ENCODE data around the gene MCTP2. TPM values are rescaled to one million over a fixed set of nuclear protein-coding genes. Genes with fewer than 3 reads are reported as not detected.

The MCTP2 gene
- total and polyA plus RNA-seq, 2 of the 13 experiments (the other 11 are each of a cell fraction or from before 2014, with no cell fraction given) = 5.1 to 8.6 TPM

DNA sequence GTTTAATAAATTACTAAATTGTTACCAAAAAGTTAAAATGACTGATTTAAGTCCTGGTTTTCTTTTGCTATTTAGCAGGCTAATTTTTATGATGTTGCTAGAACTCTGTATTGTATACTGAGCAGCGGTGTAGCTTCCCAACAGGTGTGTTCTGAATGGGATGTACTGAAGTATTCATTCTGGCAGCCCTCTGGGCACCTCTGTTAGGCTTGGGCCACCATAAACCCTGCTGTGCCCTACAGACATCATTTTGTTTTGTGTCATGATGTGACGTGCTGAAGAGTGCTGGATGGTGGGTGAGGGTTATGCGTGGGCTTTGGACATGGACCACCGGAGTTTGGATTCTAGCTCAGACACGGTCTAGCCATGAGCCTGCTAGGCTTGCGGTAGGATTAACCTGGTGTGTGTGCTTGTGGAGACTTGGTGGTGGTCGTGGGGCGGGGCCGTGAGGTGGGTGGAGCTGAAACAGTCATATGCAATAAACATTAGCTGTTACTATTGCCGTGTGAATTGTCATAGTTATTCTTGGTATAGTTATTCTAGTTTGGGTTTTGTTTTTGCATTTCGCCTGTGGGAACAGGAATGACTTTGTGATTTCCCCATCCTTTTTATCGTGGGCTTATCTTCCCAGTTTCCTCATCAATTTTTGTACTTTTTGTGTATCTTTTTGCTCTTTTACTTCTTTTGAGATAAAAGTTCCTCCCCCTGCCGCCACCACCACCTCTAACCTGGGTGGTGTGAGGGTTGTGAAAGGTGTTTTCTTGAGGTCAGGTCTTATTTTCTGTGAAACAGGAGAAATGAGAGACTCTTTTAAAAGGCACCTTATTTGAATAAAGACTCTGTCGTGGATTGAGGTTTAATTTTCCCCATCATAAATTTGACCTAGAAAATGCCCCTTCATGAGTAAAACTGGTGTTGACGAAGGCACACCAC is 93.7 kb downstream of the MCTP2 start (continued):
- no peak for TF ChIP-seq AGO1 (IDR thresholded peaks at IDR 0.05; ENCODE audit: low read depth, low read length, poor library complexity, severe bottlenecking)
- no peak for TF ChIP-seq SP1 (IDR thresholded peaks at IDR 0.05)
- no peak for TF ChIP-seq SP1 (CRISPR knock-in tag; IDR thresholded peaks at IDR 0.05)
- TF ChIP-seq ISX (CRISPR knock-in tag; conservative IDR thresholded peaks at IDR 0.05) = no peak
- TF ChIP-seq NCOA1 (CRISPR knock-in tag; IDR thresholded peaks at IDR 0.05) = no peak

DNA sequence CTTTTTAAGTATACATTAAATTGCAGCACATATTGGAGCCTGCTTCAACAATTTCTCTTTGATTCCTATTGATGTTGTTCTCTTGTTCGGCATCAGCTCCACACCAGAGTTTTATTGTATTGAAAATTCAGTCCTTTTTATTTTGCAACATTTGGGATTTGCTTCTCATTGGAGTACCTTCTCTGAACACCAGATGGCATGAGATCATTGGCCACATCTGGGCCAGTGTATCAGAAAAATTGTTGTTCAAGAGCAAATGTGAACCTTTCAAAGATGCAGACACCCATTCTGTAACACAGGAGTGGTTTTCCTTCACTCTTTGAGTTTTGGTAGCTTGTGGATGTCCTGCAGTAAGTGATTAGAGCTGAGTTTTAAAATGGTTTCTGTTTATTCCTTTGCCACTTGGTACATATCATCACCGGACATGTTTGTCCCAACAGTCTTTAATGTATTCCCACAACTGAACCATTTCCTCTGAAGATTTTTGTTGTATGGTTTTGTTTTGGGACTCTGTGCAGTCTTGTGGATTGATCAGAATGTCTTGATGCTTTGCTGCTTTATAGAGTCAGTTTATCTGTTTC is 96.1 kb downstream of the MCTP2 start:
- in situ Hi-C loops (cut with HindIII; ENCODE audit: extremely low pct_ligation_motif_present, low pct_unique_long_range_greater_than_20kb) (no loop called here), intact Hi-C loops (cut with micrococcal nuclease; ENCODE audit: unreplicated experiment) (loop anchor here (1.0 kb wide), 2 partner anchors 10 to 140 kb away; no protein-coding TSS in a partner anchor)
- BruUV-seq (replicated peaks) = no TSS peak
- peak; percentile 29 for DNase-seq (ENCODE audit: low spot score)
- H3K4me1 ChIP-seq (ENCODE audit: insufficient read depth, low read length) = no peaks in the 10 kb centered on the region; the same call in 1 of the 2 replicates
- 51% methylated on average over 2 of the region's 2 CpGs for WGBS (ENCODE audit: low lambda C conversion rate)
- H3K36me3 ChIP-seq (replicated peaks in 1 of 2; ENCODE audit: control insufficient read depth in 1 of 2, insufficient read depth in 2 of 2, low read length in 2 of 2) = no peaks in the 10 kb centered on the region
- H2AFZ ChIP-seq (ENCODE audit: low read length) = no peak overlapping the region
- H3K9me3 ChIP-seq (ENCODE audit: low read length) = no peaks in the 10 kb centered on the region
- no peaks in the 10 kb centered on the region for H4K20me1 ChIP-seq (ENCODE audit: insufficient read depth, low read length)
- ChIA-PET CTCF (ENCODE audit: low intra/inter-chr PET ratio, low total read pairs) (interaction anchor here (0.7 kb wide), 1 partner anchor 163 kb away, joined by 3 read pairs; no protein-coding TSS in a partner anchor), POLR2A (no interaction called here)
- H3K27me3 ChIP-seq (ENCODE audit: control insufficient read depth in 1 of 2, insufficient read depth in 2 of 2, low read length in 2 of 2) = no peaks in the 10 kb centered on the region
- H3K4me2 ChIP-seq (ENCODE audit: low read depth, low read length) = no peak overlapping the region
- no peak overlapping the region for H3K4me3 ChIP-seq (replicated peaks in 1 of 3; ENCODE audit: insufficient read depth in 1 of 3, low read depth in 2 of 3, low read length in 3 of 3)
- TF ChIP-seq, protein P1, sequence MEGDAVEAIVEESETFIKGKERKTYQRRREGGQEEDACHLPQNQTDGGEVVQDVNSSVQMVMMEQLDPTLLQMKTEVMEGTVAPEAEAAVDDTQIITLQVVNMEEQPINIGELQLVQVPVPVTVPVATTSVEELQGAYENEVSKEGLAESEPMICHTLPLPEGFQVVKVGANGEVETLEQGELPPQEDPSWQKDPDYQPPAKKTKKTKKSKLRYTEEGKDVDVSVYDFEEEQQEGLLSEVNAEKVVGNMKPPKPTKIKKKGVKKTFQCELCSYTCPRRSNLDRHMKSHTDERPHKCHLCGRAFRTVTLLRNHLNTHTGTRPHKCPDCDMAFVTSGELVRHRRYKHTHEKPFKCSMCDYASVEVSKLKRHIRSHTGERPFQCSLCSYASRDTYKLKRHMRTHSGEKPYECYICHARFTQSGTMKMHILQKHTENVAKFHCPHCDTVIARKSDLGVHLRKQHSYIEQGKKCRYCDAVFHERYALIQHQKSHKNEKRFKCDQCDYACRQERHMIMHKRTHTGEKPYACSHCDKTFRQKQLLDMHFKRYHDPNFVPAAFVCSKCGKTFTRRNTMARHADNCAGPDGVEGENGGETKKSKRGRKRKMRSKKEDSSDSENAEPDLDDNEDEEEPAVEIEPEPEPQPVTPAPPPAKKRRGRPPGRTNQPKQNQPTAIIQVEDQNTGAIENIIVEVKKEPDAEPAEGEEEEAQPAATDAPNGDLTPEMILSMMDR (CRISPR knock-in tag; IDR thresholded peaks at IDR 0.05) = peak; percentile 62
- TF ChIP-seq HMGA1 (CRISPR knock-in tag; conservative IDR thresholded peaks at IDR 0.05) (no peak), POGZ (CRISPR knock-in tag; IDR thresholded peaks at IDR 0.05) (no peak), RAD21 (CRISPR knock-in tag; IDR thresholded peaks at IDR 0.05) (peak; percentile 24; the same call in 1 of the 2 replicates), SMC3 (IDR thresholded peaks at IDR 0.05; ENCODE audit: low read length) (peak; percentile 76), STAG1 (CRISPR knock-in tag; IDR thresholded peaks at IDR 0.05) (peak; percentile 54)
- no peak overlapping the region for H3K27ac ChIP-seq (ENCODE audit: extremely low read length, insufficient read depth, low read length)
- no peaks in the 10 kb centered on the region for H3K79me2 ChIP-seq (ENCODE audit: insufficient read depth, low read length)
- ATAC-seq = peak; percentile 70
- H3K9ac ChIP-seq (ENCODE audit: insufficient read depth, low read depth, low read length) = no peak overlapping the region
- FAIRE-seq = peak; percentile 62

Data from HepG2 (cell line).